Upper lobe of right lung (tissue), 1 donor: ENCODE results near the gene ALG2. TPM values are rescaled to one million over a fixed set of nuclear protein-coding genes. Genes with fewer than 3 reads are reported as not detected.

ENCODE experiments used
- ATAC-seq: fragments of 200-7000 bp; cut with Tn5 transposase; one replicate; pipeline ENCODE4 v1.9.1; 2020; ENCODE audit warnings: mild to moderate bottlenecking, moderate library complexity
- DNase-seq: peaks from one replicate; pipeline ENCODE4 v3.0.0-alpha.2; 2020
- H3K27ac ChIP-seq: fragments of 200-600 bp; one replicate; pipeline ENCODE4 v1.8.0; 2022
- H3K27me3 ChIP-seq: fragments of 200-600 bp; one replicate; pipeline ENCODE4 v1.8.0; 2022; ENCODE audit warnings: mild to moderate bottlenecking
- H3K36me3 ChIP-seq: fragments of 200-600 bp; one replicate; pipeline ENCODE4 v1.8.0; 2022
- H3K4me1 ChIP-seq: fragments of 200-600 bp; one replicate; pipeline ENCODE4 v1.8.0; 2022
- H3K4me3 ChIP-seq: fragments of 200-600 bp; one replicate; pipeline ENCODE4 v1.8.0; 2022; ENCODE audit warnings: mild to moderate bottlenecking
- H3K9me3 ChIP-seq: fragments of 200-600 bp; one replicate; pipeline ENCODE4 v1.8.0; 2022
- CTCF ChIP-seq: fragments of 200-600 bp; IDR thresholded peaks from one replicate; pipeline ENCODE4 v1.8.0; 2022; ENCODE audit warnings: antibody characterized with exemption
- intact Hi-C: fragments of 100-400 bp; cut with DNase I; formaldehyde crosslinking; loops from one replicate; pipeline ENCODE4 v1.11.0; 2022
- total RNA-seq: library from RNA; stranded (reverse); fragmentation: NEBNext Ultra II Directional; extraction: Animal tissue kit (Norgen Biotek cat#: 25700); gene quantifications from one replicate; pipeline ENCODE4 v1.2.1, GENCODE V29; 2021
- donor health status: DM: no; HTN: yes; CAD: no; lungs with severe emphysema.

Gene ALG2
- total RNA-seq, 1 donor from 2014 or later: 39.2 TPM

GRCh38 chr9:99216073-99216472 lies 5.7 kb downstream of the ALG2 start:
- TF ChIP-seq CTCF: no peak
- Histone ChIP-seq H3K36me3 (peaks cover 21% of the 10 kb centered on the region), H3K27me3 (no peaks in the 10 kb centered on the region), H3K4me3 (no peak overlapping the region), H3K27ac (no peak overlapping the region), H3K4me1 (peaks cover 26% of the 10 kb centered on the region), H3K9me3 (no peaks in the 10 kb centered on the region)
- ATAC-seq (no peak), DNase-seq (no peak)
- intact Hi-C loops: no loop called here

GRCh38 chr9:99213197-99213596 lies 8.5 kb downstream of the ALG2 start:
- Histone ChIP-seq H3K9me3 (no peaks in the 10 kb centered on the region), H3K27ac (no peak overlapping the region)
- ATAC-seq: no peak

GRCh38 chr9:99211746-99212145 lies 10.0 kb downstream of the ALG2 start:
- Histone ChIP-seq H3K27ac (no peak overlapping the region), H3K9me3 (no peaks in the 10 kb centered on the region), H3K36me3 (peaks cover under 1% of the 10 kb centered on the region), H3K27me3 (no peaks in the 10 kb centered on the region), H3K4me3 (no peak overlapping the region), H3K4me1 (no peaks in the 10 kb centered on the region)
- intact Hi-C loops: no loop called here
- ATAC-seq: peak; percentile 21
- TF ChIP-seq CTCF: no peak
- no peak for DNase-seq

More at GRCh38 chr9:99213197-99213596, 8.5 kb downstream of the ALG2 start:
- no peaks in the 10 kb centered on the region for H3K27me3 ChIP-seq
- TF ChIP-seq CTCF: no peak
- DNase-seq: no peak
- H3K36me3 ChIP-seq: peaks cover 15% of the 10 kb centered on the region
- intact Hi-C loops: no loop called here
- H3K4me3 ChIP-seq: no peak overlapping the region
- H3K4me1 ChIP-seq: no peaks in the 10 kb centered on the region

- H3K4me3 ChIP-seq: no peak overlapping the region
- H3K27ac ChIP-seq: no peak overlapping the region
- intact Hi-C loops: no loop called here
- no peaks in the 10 kb centered on the region for H3K36me3 ChIP-seq
- DNase-seq (no peak), ATAC-seq (no peak)
- H3K27me3 ChIP-seq: no peaks in the 10 kb centered on the region
- TF ChIP-seq CTCF: no peak
- no peaks in the 10 kb centered on the region for H3K4me1 ChIP-seq
- H3K9me3 ChIP-seq: no peaks in the 10 kb centered on the region
Observed at GRCh38 chr9:99210572-99210971, 11.2 kb downstream of the ALG2 start.

GRCh38 chr9:99201603-99202002 lies 20.1 kb downstream of the ALG2 start:
- ATAC-seq (no peak), DNase-seq (no peak)
- Histone ChIP-seq H3K36me3 (no peaks in the 10 kb centered on the region), H3K27ac (no peak overlapping the region), H3K4me1 (no peaks in the 10 kb centered on the region), H3K27me3 (no peaks in the 10 kb centered on the region), H3K9me3 (no peaks in the 10 kb centered on the region), H3K4me3 (no peak overlapping the region)
- TF ChIP-seq CTCF: no peak
- intact Hi-C loops: no loop called here

- H3K4me3 ChIP-seq: no peak overlapping the region
- no peaks in the 10 kb centered on the region for H3K4me1 ChIP-seq
- TF ChIP-seq CTCF: no peak
- ATAC-seq: no peak
- no peaks in the 10 kb centered on the region for H3K9me3 ChIP-seq
- intact Hi-C loops: no loop called here
- no peak for DNase-seq
- no peak overlapping the region for H3K27ac ChIP-seq
- no peaks in the 10 kb centered on the region for H3K36me3 ChIP-seq
- H3K27me3 ChIP-seq: no peaks in the 10 kb centered on the region
Observed at GRCh38 chr9:99199938-99200539, 21.7 kb downstream of the ALG2 start.
